EH (cell line): Measurements from ENCODE around the gene FREY1.

Experiments used
- DNase-seq: peaks from one replicate; pipeline ENCODE4 v3.0.0-alpha.2; 2015; ENCODE audit warnings: low read depth

FREY1 gene

DNA sequence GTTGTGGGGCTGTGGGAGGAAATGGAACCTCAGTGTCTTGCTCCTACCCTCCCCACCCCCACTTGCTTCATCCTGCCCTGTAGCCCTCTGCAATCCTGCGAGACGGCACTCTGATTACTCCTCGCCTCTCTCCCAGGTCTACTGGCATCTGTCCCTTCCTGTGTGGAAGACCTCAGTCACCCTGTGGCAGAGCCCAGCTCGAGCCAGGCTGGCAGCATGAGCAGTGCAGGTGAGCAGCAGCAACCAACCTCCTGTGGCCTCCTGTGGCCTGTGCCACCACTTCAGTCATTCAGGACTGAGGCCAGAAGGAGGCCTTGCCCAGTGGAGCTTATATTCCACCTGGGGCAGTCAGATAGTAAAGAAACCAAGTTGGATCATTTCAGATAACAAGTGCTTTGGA is 36.4 kb downstream of the FREY1 start:
- no peak for DNase-seq

DNA sequence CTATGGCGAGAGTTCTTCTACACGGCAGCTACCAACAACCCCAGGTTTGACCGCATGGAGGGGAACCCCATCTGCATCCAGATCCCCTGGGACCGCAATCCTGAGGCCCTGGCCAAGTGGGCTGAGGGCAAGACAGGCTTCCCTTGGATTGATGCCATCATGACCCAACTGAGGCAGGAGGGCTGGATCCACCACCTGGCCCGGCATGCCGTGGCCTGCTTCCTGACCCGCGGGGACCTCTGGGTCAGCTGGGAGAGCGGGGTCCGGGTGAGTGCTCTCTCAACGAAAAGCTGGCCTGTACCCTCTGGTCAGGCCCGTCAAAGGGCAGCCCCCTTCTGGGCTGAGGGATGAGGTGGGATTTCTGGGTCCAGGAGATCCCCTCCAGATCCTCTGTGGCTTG is 37.5 kb downstream of the FREY1 start:
- DNase-seq: no peak

DNA sequence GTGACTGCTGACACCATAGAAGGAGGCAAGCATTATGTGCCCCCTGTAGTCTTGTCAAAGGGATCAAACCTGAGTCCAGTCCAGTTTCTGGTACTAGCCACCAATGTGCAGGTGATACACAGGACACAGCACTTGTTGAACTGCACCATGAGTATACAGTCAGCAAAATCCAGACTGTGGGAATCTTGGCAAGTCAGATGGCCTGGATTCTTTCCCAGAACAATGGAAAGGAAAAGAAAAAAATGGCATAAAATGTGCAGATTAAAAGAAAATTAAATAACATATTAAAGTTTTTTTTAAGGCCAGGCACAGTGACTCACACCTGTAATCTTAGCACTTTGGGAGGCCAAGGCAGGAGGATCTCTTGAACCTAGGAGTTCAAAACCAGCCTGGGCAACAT is 43.0 kb downstream of the FREY1 start:
- DNase-seq: no peak

DNA sequence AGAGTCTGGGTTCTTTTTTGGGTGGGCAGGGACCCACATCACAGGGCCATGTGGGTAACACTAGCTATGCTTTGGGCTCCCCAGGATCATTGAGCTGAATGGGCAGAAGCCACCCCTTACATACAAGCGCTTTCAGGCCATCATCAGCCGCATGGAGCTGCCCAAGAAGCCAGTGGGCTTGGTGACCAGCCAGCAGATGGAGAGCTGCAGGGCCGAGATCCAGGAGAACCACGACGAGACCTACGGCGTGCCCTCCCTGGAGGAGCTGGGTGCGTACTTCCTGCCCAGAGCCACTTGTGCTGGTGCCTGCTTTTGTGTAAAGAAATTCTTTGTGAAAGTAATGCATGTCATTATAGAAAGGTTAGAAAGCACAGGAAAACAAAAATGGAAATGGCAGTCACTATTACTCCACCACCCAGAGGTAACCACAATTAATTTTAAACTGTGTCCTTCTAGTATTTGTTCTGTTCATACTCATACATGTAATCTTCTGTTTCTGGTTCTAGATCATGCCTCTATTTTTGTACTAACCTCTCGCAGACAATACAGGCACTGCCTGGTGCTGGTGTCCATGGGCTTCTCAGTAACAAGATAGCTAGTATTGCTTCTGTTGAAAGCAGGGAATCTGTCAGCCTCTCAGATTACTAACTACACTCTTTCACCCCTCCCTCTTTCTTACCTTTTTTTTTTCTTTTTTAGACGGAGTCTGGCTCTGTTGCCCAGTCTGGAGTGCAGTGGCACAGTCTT is 46.1 kb downstream of the FREY1 start:
- DNase-seq: no peak

DNA sequence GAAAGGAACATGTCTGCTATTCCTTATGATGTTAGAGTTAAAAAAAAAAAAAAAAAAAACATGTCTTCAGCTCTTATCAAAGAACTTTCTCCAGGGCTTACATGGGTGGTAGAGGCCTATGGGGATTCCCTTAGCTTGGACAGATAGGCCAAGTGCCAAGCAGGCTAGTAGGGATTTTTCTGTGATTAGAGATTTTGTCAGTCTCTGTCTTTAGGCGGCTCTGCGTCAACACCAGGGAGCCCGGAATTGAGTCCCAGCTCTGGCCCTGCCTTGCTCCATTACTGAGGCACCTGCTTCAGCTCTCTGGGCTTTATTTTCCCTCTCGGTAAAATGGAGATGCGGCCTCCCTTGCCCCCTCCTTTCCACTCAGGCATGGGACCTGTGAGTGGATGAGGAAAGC is 46.7 kb downstream of the FREY1 start:
- no peak for DNase-seq

DNA sequence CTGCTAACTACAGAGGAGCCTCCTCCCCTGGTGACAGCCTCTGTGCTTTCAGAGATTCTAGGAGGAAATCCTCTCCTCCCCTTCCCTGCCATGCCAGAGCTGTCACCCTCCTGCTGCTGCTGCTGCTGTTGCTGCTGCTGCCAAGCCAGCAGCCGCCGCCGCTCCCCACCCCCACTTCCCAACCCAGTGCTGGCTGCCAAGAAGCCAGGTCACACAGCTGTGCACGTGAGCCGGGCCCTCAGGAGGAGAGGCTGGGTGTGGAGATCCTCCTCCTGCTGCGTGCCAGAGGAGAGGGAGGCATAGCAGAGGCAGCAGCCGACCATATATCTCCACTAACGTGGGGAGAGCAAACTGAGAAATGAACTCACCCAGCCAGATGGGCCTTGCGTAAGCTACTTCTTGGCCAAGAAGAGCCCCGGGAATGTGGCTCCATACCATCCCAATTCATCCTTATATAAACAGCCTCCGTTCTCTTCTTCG is 47.4 kb downstream of the FREY1 start:
- DNase-seq: peak; percentile 99

DNA sequence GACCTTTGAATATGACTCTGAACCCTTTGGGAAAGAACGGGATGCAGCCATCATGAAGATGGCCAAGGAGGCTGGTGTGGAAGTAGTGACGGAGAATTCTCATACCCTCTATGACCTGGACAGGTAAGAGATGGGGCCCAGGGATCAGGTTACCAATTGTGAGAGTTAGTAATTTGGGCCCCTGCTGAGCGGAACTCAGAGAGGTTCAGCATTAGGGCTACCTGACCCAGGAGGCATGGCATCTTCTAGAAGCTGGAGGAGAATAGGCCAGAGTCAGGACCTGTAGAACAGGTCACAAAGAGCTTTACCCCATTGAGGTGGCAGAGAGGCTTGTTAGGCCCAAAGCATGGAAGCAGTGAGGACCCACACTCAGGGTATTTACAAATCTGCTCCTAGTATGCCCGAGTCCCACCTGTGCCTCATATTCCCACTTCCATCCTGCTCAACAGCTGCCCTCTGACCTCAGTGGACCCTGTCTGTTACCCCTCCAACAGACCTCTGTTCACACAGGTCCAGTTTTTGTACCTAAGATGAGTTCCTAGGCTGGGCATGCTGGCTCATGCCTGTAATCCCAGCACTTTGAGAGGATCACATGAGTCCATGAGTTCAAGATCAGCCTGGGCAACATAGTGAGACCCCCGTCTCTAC is 48.2 kb downstream of the FREY1 start:
- DNase-seq: no peak

DNA sequence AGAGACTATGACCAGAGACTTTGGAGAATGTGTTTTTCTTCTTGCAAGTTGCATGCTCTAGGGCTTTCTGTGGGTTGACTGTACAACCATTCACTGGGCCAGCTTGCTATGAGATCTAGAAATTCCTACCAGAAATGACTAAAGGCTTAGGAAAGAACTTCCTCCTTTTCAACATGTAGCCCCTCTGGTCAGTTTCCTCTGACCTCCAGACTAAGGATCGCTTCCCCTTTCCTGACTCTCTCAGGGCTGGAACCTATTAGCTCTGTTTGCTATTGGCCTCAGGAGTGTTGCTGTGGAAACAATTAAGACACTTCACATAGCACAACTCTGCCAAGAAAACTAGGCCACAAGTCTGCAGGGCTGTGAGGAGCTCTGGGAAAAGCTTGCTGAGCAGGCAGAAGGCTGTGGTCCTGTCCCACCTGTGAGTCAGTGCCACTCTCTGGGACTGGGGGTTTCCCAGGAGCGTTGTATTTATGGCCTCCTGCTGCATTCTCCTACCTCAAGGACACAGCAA is 49.1 kb downstream of the FREY1 start:
- DNase-seq: peak; percentile 93
